Karpas-422 (cell line): ENCODE results near the gene P2RY6. TPM values are rescaled to one million over a fixed set of nuclear protein-coding genes. Genes with fewer than 3 reads are reported as not detected.

Experiments used
- DNase-seq: peaks from one replicate; pipeline ENCODE4 v3.0.0-alpha.2; 2015
- H2AFZ ChIP-seq: fragments of 200-600 bp; sonication (generic); 2 replicates; pipeline ENCODE4 v1.6.1; 2014; ENCODE audit warnings: antibody characterized with exemption, low read length, mixed read lengths
- H3K27ac ChIP-seq: fragments of 200-600 bp; sonication (generic); 2 replicates; pipeline ENCODE4 v1.5.1; 2014; ENCODE audit warnings: mild to moderate bottlenecking, low read length, moderate library complexity
- H3K27me3 ChIP-seq: fragments of 200-600 bp; sonication (generic); 2 replicates; pipeline ENCODE4 v1.6.1; 2014; ENCODE audit warnings: low read length, mixed read lengths
- H3K36me3 ChIP-seq: fragments of 200-600 bp; sonication (generic); 2 replicates; pipeline ENCODE4 v1.6.1; 2014; ENCODE audit warnings: low read length, mixed read lengths; ENCODE audit not compliant: insufficient read depth
- H3K4me1 ChIP-seq: fragments of 200-600 bp; sonication (generic); 2 replicates; pipeline ENCODE4 v1.6.1; 2014; ENCODE audit warnings: mild to moderate bottlenecking, low read length, mixed read lengths
- H3K4me2 ChIP-seq: fragments of 200-600 bp; sonication (generic); 2 replicates; pipeline ENCODE4 v1.6.1; 2014; ENCODE audit warnings: low read length, low read depth, mild to moderate bottlenecking; ENCODE audit not compliant: poor library complexity, severe bottlenecking
- H3K4me3 ChIP-seq: fragments of 200-600 bp; sonication (generic); 2 replicates; pipeline ENCODE4 v1.5.1; 2014; ENCODE audit warnings: mild to moderate bottlenecking, antibody characterized with exemption, low read length, mixed read lengths
- H3K79me2 ChIP-seq: fragments of 200-600 bp; sonication (generic); 2 replicates; pipeline ENCODE4 v1.6.1; 2014; ENCODE audit warnings: mild to moderate bottlenecking, low read length, mixed read lengths
- H3K9ac ChIP-seq: fragments of 200-600 bp; sonication (generic); 2 replicates; pipeline ENCODE4 v1.6.0; 2014; ENCODE audit warnings: low read length
- H3K9me2 ChIP-seq: fragments of 200-600 bp; sonication (generic), shearing (Covaris generic); replicated peaks from 2 replicates; pipeline ENCODE4 v1.6.0; 2014; ENCODE audit warnings: mild to moderate bottlenecking, low read length, moderate library complexity; ENCODE audit not compliant: insufficient read depth
- H3K9me3 ChIP-seq: fragments of 300-700, 200-600 bp; sonication (generic); 2 replicates; pipeline ENCODE4 v1.6.1; 2014; ENCODE audit warnings: low read length, mixed read lengths
- H4K20me1 ChIP-seq: fragments of 200-600 bp; sonication (generic); 2 replicates; pipeline ENCODE4 v1.6.1; 2014; ENCODE audit warnings: mild to moderate bottlenecking, antibody characterized with exemption, low read length, low read depth; ENCODE audit not compliant: insufficient read depth
- total RNA-seq: library from RNA; depleted of rRNA; stranded (reverse); fragments of >200 nt; shearing (Covaris generic); gene quantifications from 2 replicates; pipeline ENCODE4 v1.2.3, GENCODE V29; 2014; ENCODE audit warnings: low replicate concordance

P2RY6 gene
- total RNA-seq, 1 experiment from 2014 or later = not detected

DNA sequence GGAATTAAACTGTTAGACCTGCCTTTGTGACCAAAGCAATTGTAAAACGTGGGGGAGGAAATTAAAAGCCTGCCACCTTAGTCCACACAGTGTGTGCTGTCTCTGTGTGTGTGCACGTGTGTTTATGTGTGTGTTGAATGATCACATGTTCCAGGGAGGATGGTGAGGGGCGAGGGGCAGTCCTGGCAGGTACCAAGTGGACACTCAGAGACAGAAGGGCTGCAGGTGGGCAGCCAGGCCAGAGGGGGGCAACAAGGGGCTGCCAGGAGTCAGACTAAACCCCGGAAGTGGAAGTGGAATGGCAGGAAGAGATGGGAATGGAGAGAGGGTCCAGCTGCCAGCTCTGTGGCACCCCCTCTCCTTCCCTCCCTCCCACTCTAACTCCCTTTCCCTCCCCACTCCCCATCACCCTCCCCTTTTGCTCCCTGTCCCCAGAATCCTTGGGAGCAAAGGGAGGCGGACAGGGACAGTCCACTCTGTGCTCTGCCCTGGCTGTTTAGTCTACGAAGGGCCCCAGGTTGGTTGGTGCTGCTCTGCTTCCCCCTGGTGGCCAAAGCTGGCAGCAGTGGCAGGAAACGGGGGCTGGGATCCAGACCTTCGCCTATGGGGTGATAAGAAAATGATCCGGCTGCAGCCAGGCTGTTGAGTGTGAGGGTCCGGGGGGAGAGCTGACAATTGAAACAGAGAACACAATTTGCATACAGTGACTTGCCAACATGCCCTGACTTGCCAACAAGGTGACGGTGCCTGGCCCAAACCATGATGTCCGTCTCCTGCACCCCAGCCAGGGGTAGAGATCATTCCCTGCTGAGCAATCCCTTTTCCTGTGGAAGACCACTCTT lies 29.7 kb upstream of the P2RY6 start:
- Histone ChIP-seq H3K4me3 (peak overlapping the region; percentile 53; the same call in 1 of the 2 replicates), H3K9me3 (no peaks in the 10 kb centered on the region), H3K27me3 (no peaks in the 10 kb centered on the region), H3K27ac (no peak overlapping the region), H2AFZ (peak overlapping the region; percentile 86), H3K36me3 (no peaks in the 10 kb centered on the region), H3K4me2 (peak overlapping the region; percentile 70), H4K20me1 (no peaks in the 10 kb centered on the region), H3K79me2 (no peaks in the 10 kb centered on the region), H3K9me2 (no peaks in the 10 kb centered on the region), H3K9ac (peak overlapping the region; percentile 60), H3K4me1 (peaks cover 9% of the 10 kb centered on the region)
- peak; percentile 92 for DNase-seq

DNA sequence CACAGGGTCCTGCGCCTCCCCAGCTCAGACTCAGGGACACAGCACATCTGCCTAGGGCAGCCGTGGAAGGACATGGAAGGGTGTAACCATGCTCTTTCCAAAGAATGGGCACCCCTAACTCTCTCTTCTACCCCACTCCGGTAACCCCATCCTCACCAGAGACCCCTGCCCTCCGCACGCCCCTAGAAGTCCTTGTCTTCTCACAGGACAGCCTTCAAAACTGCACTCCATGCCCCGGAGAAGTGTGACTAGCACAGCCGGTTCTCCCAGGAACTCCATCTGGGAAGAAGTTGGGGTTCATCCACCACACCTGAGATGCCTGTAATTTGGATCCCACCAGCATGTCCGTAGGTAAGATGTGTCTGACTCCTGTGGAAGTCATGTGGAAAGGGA lies 29.0 kb upstream of the P2RY6 start:
- H2AFZ ChIP-seq = peak overlapping the region; percentile 49; the same call in 1 of the 2 replicates
- H3K4me2 ChIP-seq = no peak overlapping the region

GRCh38 chr11:73244589-73245240 lies 27.4 kb upstream of the P2RY6 start:
- no peaks in the 10 kb centered on the region for H3K36me3 ChIP-seq
- no peak overlapping the region for H3K9ac ChIP-seq
- H2AFZ ChIP-seq = no peak overlapping the region
- no peak overlapping the region for H3K27ac ChIP-seq
- H3K9me3 ChIP-seq = no peaks in the 10 kb centered on the region
- H3K9me2 ChIP-seq = no peaks in the 10 kb centered on the region
- no peaks in the 10 kb centered on the region for H4K20me1 ChIP-seq
- no peaks in the 10 kb centered on the region for H3K27me3 ChIP-seq
- peaks cover 9% of the 10 kb centered on the region for H3K4me1 ChIP-seq
- no peaks in the 10 kb centered on the region for H3K79me2 ChIP-seq
- no peak overlapping the region for H3K4me3 ChIP-seq
- no peak for DNase-seq
- no peak overlapping the region for H3K4me2 ChIP-seq

More for the DNA sequence above, 29.0 kb upstream of the P2RY6 start:
- H3K79me2 ChIP-seq = no peaks in the 10 kb centered on the region
- peaks cover 9% of the 10 kb centered on the region for H3K4me1 ChIP-seq
- no peak overlapping the region for H3K27ac ChIP-seq
- no peaks in the 10 kb centered on the region for H3K9me2 ChIP-seq
- H3K36me3 ChIP-seq = no peaks in the 10 kb centered on the region
- H3K27me3 ChIP-seq = no peaks in the 10 kb centered on the region
- H3K9me3 ChIP-seq = no peaks in the 10 kb centered on the region
- no peaks in the 10 kb centered on the region for H4K20me1 ChIP-seq
- no peak for DNase-seq
- H3K9ac ChIP-seq = no peak overlapping the region
- no peak overlapping the region for H3K4me3 ChIP-seq

DNA sequence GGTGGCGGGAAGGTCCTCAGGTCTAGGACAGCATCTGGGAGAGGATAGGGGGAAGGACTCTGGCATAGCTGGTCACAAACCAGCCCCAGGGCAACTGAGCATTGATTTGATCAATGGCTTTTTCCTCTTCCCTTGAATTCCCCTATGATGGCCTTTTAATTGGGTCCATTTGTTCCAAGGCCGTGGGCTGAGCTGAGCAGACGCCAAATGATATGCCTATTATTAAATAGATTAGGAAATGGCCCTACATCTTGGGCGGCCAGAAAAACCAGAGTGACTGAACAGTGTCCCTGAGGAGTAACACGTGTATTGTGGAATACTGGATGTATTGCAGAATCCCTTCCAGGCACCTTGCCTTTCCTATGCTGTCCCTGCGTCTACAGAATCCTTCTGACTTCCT lies 26.7 kb upstream of the P2RY6 start:
- H3K36me3 ChIP-seq = no peaks in the 10 kb centered on the region
- H3K27ac ChIP-seq = no peak overlapping the region
- no peak overlapping the region for H3K4me2 ChIP-seq
- no peak overlapping the region for H3K9ac ChIP-seq
- no peaks in the 10 kb centered on the region for H3K27me3 ChIP-seq
- no peaks in the 10 kb centered on the region for H4K20me1 ChIP-seq
- DNase-seq = no peak
- no peaks in the 10 kb centered on the region for H3K9me3 ChIP-seq
- H2AFZ ChIP-seq = no peak overlapping the region
- peaks cover 9% of the 10 kb centered on the region for H3K4me1 ChIP-seq
- H3K4me3 ChIP-seq = no peak overlapping the region
- H3K79me2 ChIP-seq = no peaks in the 10 kb centered on the region
- no peaks in the 10 kb centered on the region for H3K9me2 ChIP-seq

GRCh38 chr11:73246303-73246702 lies 25.8 kb upstream of the P2RY6 start:
- Histone ChIP-seq H4K20me1 (no peaks in the 10 kb centered on the region), H3K4me1 (peaks cover 9% of the 10 kb centered on the region), H3K9me2 (no peaks in the 10 kb centered on the region), H3K4me3 (no peak overlapping the region), H3K36me3 (no peaks in the 10 kb centered on the region), H3K27ac (no peak overlapping the region), H2AFZ (no peak overlapping the region), H3K4me2 (no peak overlapping the region), H3K9me3 (no peaks in the 10 kb centered on the region), H3K27me3 (no peaks in the 10 kb centered on the region), H3K79me2 (no peaks in the 10 kb centered on the region), H3K9ac (no peak overlapping the region)
- no peak for DNase-seq

DNA sequence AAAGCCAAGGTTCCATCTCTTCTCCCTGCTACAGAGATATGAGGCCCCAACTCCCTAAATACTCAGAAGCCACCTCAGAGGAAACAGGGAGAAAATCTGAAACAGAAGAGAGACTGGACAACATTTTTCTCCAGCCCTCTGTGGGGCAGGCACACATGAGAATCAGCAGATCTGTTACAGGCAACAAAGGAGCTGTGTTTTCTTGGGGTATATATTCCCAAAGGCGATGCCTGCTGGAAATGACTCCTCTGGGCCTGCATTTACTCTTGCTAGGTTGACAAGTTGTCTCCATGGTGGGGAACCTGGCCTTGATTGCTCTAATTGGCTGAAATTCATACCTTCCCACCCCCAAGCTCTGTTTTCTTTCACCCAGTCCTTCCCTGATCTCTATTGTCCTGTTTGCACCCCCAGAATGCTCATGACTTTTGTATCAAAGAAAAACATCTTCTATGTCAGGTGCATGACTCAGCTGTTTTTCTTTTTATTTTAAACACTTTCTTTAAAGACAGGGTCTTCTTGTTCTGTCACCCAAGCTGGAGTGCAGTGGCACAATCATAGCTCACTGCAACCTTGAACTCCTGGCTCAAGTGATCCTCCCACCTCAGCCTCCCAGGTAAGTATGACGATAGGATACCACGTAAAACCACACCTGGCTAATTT lies 23.5 kb upstream of the P2RY6 start:
- Histone ChIP-seq H3K4me3 (no peak overlapping the region), H3K4me2 (no peak overlapping the region)
- DNase-seq = no peak

GRCh38 chr11:73249304-73249703 lies 22.8 kb upstream of the P2RY6 start:
- Histone ChIP-seq H3K79me2 (no peaks in the 10 kb centered on the region), H3K9ac (no peak overlapping the region), H3K27me3 (no peaks in the 10 kb centered on the region), H4K20me1 (no peaks in the 10 kb centered on the region), H3K4me3 (no peak overlapping the region), H2AFZ (no peak overlapping the region), H3K4me1 (no peaks in the 10 kb centered on the region), H3K9me3 (no peaks in the 10 kb centered on the region), H3K4me2 (no peak overlapping the region), H3K36me3 (no peaks in the 10 kb centered on the region), H3K9me2 (no peaks in the 10 kb centered on the region), H3K27ac (no peak overlapping the region)
- DNase-seq = no peak

More for the DNA sequence above, 23.5 kb upstream of the P2RY6 start:
- no peak overlapping the region for H3K9ac ChIP-seq
- no peaks in the 10 kb centered on the region for H3K9me2 ChIP-seq
- no peaks in the 10 kb centered on the region for H3K4me1 ChIP-seq
- no peaks in the 10 kb centered on the region for H3K9me3 ChIP-seq
- H3K27me3 ChIP-seq = no peaks in the 10 kb centered on the region
- H3K36me3 ChIP-seq = no peaks in the 10 kb centered on the region
- no peak overlapping the region for H3K27ac ChIP-seq
- H4K20me1 ChIP-seq = no peaks in the 10 kb centered on the region
- H2AFZ ChIP-seq = no peak overlapping the region
- no peaks in the 10 kb centered on the region for H3K79me2 ChIP-seq
